Heart left ventricle (tissue), 13 donors: ENCODE measurements around the gene GNG8.

ENCODE experiments used
- CTCF ChIP-seq, 12 donors: fragments of 200-600 bp; sonication (generic) in 4 of 12; IDR thresholded peaks; one replicate each; pipeline versions ENCODE4 v1.5.0 to v1.8.0; 2018 to 2022; ENCODE audit warnings: antibody characterized with exemption in 12 of 12, mild to moderate bottlenecking in 5 of 12
- POLR2A ChIP-seq, 2 donors: fragments of 450-650 bp; IDR thresholded peaks; one replicate each; pipeline ENCODE4 v1.6.1; 2017; ENCODE audit warnings: antibody characterized with exemption in 2 of 2, mild to moderate bottlenecking in 2 of 2, moderate library complexity in 2 of 2
- donor health status: ischemic (EF 13 %, LVEDD 7.1; RV severe dilation, severe dysfunction).
- donor health status: DM: no; HTN: yes; CAD: no.
- donor health status: DM: no; HTN: no; CAD: no.
- donor health status: ischemic (EF 25% LVEDD 6.9; RV normal size, moderate dysfunction).
- donor health status: ischemic (EF 25% LVEDD 5.7; RV mildly dilated, moderate dysfunction).
- donor health status: ischemic (EF 35%, LVEDD 5.7; RV mildly dilated, moderate dysfunction).
- donor health status: nonischemic (EF 11% LVEDD 7.7; RV severe dilation, severe dysfunction).
- donor health status: DM: yes; HTN: yes; CAD: no.
- donor health status: PGD.
- donor health status: ischemic (EF 29% LVEDD 5.4; RV normal size, mild dysfunction).
- donor health status: nonischemic (EF 23%, LVEDD 6.1; RV moderate dilation, normal function).

- TF ChIP-seq POLR2A (IDR thresholded peaks at IDR 0.05) (no peak), CTCF (IDR thresholded peaks at IDR 0.05) (no peak)
These were observed 37.6 kb downstream of the GNG8 start for GRCh38 chr19:46598372-46598917.
